ENCODE data around the gene USP5.
"Not testable (repeated sequence)": the region's sequence is repeated elsewhere in the genome, so short reads cannot be mapped to it uniquely, and the experiment has no call there.

USP5 gene

GRCh38 chr12:6860116-6860515 lies 8.2 kb downstream of the USP5 start:
- DNase-seq (ENCODE audit: low read depth): no peak
- no peak for TF ChIP-seq CTCF (conservative IDR thresholded peaks at IDR 0.05; ENCODE audit: low read depth, low read length)
- H3K4me3 ChIP-seq (ENCODE audit: low read length): no peak overlapping the region

- no peak for DNase-seq (ENCODE audit: low read depth)
- no peak for TF ChIP-seq CTCF (conservative IDR thresholded peaks at IDR 0.05; ENCODE audit: low read depth, low read length)
- H3K4me3 ChIP-seq (ENCODE audit: low read length): no peak overlapping the region
Measured at GRCh38 chr12:6860942-6861341, 9.0 kb downstream of the USP5 start.

GRCh38 chr12:6861391-6861790 lies 9.4 kb downstream of the USP5 start:
- DNase-seq (ENCODE audit: low read depth): no peak
- H3K4me3 ChIP-seq (ENCODE audit: low read length): no peak overlapping the region
- TF ChIP-seq CTCF (conservative IDR thresholded peaks at IDR 0.05; ENCODE audit: low read depth, low read length): no peak

- no peak overlapping the region for H3K4me3 ChIP-seq (ENCODE audit: low read length)
- no peak for TF ChIP-seq CTCF (conservative IDR thresholded peaks at IDR 0.05; ENCODE audit: low read depth, low read length)
- DNase-seq (ENCODE audit: low read depth): no peak
Measured at GRCh38 chr12:6863033-6863432, 11.1 kb downstream of the USP5 start.

- no peak for TF ChIP-seq CTCF (conservative IDR thresholded peaks at IDR 0.05; ENCODE audit: low read depth, low read length)
Measured at GRCh38 chr12:6863586-6864321, 11.8 kb downstream of the USP5 start.

GRCh38 chr12:6865307-6865706 lies 13.4 kb downstream of the USP5 start:
- H3K4me3 ChIP-seq (ENCODE audit: low read length); DNase-seq (ENCODE audit: low read depth): not testable (repeated sequence)

More at GRCh38 chr12:6863586-6864321, 11.8 kb downstream of the USP5 start:
- no peak for DNase-seq (ENCODE audit: low read depth)
- H3K4me3 ChIP-seq (ENCODE audit: low read length): no peak overlapping the region

- peak overlapping the region; percentile 94 for H3K4me3 ChIP-seq (ENCODE audit: low read length)
- TF ChIP-seq CTCF (conservative IDR thresholded peaks at IDR 0.05; ENCODE audit: low read depth, low read length): no peak
- DNase-seq (ENCODE audit: low read depth): no peak
Measured at GRCh38 chr12:6866163-6866919, 14.4 kb downstream of the USP5 start.

Measured in retinal pigment epithelial cell (primary cell).